HG03175 (cell line): Measurements from ENCODE around the gene TCN1.

ENCODE experiments used
- ATAC-seq: cut with Tn5 transposase; IDR thresholded peaks from one replicate; pipeline ENCODE4 v1.9.1; 2021; ENCODE audit warnings: mild to moderate bottlenecking, moderate library complexity; ENCODE audit not compliant: unreplicated experiment

Gene TCN1

DNA sequence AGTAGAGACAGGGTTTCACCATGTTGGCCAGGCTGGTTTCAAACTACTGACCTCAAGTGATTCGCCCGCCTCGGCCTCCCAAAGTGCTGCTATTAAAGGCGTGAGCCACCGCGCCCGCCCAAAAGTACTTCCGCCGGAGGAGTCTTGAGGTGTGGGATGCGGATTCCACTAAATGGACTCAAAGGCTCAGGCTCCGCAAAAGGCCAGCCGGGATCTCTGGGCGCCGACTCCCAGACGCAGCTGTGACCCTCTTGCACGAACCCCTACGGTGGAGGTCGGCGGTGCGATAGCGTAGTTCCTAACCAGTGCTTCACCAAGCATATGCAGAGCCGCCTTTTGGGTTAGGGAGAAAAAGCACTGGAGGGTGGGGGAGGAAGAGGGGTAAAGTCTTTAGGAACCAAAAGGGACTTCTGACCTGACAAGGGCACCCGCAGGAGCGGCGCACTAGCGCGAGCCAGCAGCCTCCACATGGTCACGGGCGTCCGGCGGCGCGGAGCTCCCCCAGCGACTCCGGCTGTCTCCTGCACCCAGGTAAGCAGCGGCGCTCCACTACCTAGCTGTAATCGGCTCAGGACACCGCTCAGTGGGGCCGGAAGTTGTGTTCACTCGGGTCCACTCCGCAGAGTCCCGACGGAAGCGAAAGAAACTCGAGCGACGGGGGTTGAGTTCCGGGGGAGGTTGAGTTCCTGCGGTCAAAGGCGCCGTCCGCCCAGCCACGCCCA lies 55.9 kb downstream of the TCN1 start, which contains the start of gene MRPL16:
Gene MRPL16 (minus strand): TSS at position 590 of the 722 bp plus-strand sequence. CDS start 120 bp downstream, at position 470.
- peak; percentile 99 for ATAC-seq

GRCh38 chr11:59807047-59807610 lies 59.2 kb downstream of the TCN1 start:
- ATAC-seq = no peak

- ATAC-seq = no peak
Measured at GRCh38 chr11:59804061-59804460, 62.2 kb downstream of the TCN1 start.
